SK-N-SH (cell line): Measurements from ENCODE around the gene VAV1. TPM values are rescaled to one million over a fixed set of nuclear protein-coding genes. Genes with fewer than 3 reads are reported as not detected.

Experiments
- CTCF ChIA-PET: fragments of 300-600, 350-600 bp; formaldehyde crosslinking; extraction: SDS; loops from one replicate; lab custom pipeline; 2021; lab: Yijun Ruan, JAX
- POLR2A ChIA-PET: fragments of 350-600 bp; sonication (Branson Sonifier 250); formaldehyde crosslinking; extraction: SDS; loops from one replicate; lab custom pipeline; 2020; ENCODE audit warnings: antibody characterized with exemption, inconsistent platforms; lab: Yijun Ruan, JAX
- DNase-seq: peaks from one replicate; pipeline ENCODE4 v3.0.0; 2012
- H2AFZ ChIP-seq: fragments of 200-600 bp; sonication (generic); 2 replicates; pipeline ENCODE4 v1.8.1; 2016; ENCODE audit warnings: antibody characterized with exemption, mild to moderate bottlenecking, low read depth
- H3F3A ChIP-seq: fragments of 200-600 bp; sonication (generic); replicated peaks from 2 replicates; pipeline ENCODE3; 2016; ENCODE audit warnings: antibody characterized with exemption, mild to moderate bottlenecking; ENCODE audit not compliant: insufficient read depth
- H3K27ac ChIP-seq, 2 experiments: fragments of 200-500 bp in 1 of 2; fragments of 200-600 bp in 1 of 2; sonication (Bioruptor generic) in 1 of 2; sonication (generic), shearing (Covaris generic) in 1 of 2; 2 replicates each; pipeline versions ENCODE4 v1.5.1 to v1.6.1; 2014 to 2016; ENCODE audit warnings: low read depth in 2 of 2, inconsistent platforms in 1 of 2, low read length in 1 of 2, mild to moderate bottlenecking in 1 of 2, mixed read lengths in 1 of 2
- H3K27me3 ChIP-seq: fragments of 200-600 bp; sonication (generic), shearing (Covaris generic); 2 replicates; pipeline ENCODE4 v1.6.1; 2016; ENCODE audit warnings: mixed run types; ENCODE audit not compliant: insufficient read depth
- H3K36me3 ChIP-seq, 2 experiments: fragments of 200-500 bp in 1 of 2; fragments of 200-600 bp in 1 of 2; sonication (Bioruptor generic) in 1 of 2; sonication (generic) in 1 of 2; replicated peaks in 1 of 2; 2 replicates each; pipeline versions ENCODE3 to v1.5.1; 2014 to 2016; ENCODE audit warnings: low read length in 1 of 2, mild to moderate bottlenecking in 1 of 2; ENCODE audit not compliant: insufficient read depth in 2 of 2, control insufficient read depth in 1 of 2
- H3K4me1 ChIP-seq, 2 experiments: fragments of 200-500 bp in 1 of 2; fragments of 200-600 bp in 1 of 2; sonication (Bioruptor generic) in 1 of 2; sonication (generic), shearing (Covaris generic) in 1 of 2; 2 replicates each; pipeline versions ENCODE4 v1.5.1 to v1.6.1; 2014 to 2016; ENCODE audit warnings: low read depth in 1 of 2, low read length in 1 of 2, mixed run types in 1 of 2; ENCODE audit not compliant: insufficient read depth in 2 of 2, control insufficient read depth in 1 of 2
- H3K4me2 ChIP-seq: fragments of 200-600 bp; sonication (generic), shearing (Covaris generic); 2 replicates; pipeline ENCODE4 v1.6.1; 2017; ENCODE audit warnings: mixed run types
- H3K4me3 ChIP-seq, 2 experiments: fragments of 200-500 bp in 1 of 2; fragments of 200-600 bp in 1 of 2; sonication (Bioruptor generic) in 1 of 2; sonication (generic), shearing (Covaris generic) in 1 of 2; 2 replicates each; pipeline versions ENCODE4 v1.5.1 to v1.8.1; 2014 to 2016; ENCODE audit warnings: low read depth in 2 of 2, inconsistent platforms in 1 of 2, low read length in 1 of 2, mild to moderate bottlenecking in 1 of 2, mixed read lengths in 1 of 2, moderate library complexity in 1 of 2
- H3K79me2 ChIP-seq: fragments of 200-600 bp; sonication (generic); 2 replicates; pipeline ENCODE4 v1.8.1; 2017; ENCODE audit warnings: mild to moderate bottlenecking; ENCODE audit not compliant: insufficient read depth
- H3K9ac ChIP-seq: fragments of 200-600 bp; sonication (generic); 2 replicates; pipeline ENCODE4 v1.6.1; 2017; ENCODE audit warnings: mixed run types
- H3K9me2 ChIP-seq: fragments of 200-600 bp; sonication (generic); 2 replicates; pipeline ENCODE4 v1.6.1; 2017; ENCODE audit warnings: mixed run types
- H3K9me3 ChIP-seq: fragments of 200-600 bp; sonication (generic); 2 replicates; pipeline ENCODE4 v1.6.1; 2017; ENCODE audit warnings: mixed run types, mild to moderate bottlenecking, moderate library complexity
- H4K20me1 ChIP-seq: fragments of 200-600 bp; sonication (generic); 2 replicates; pipeline ENCODE4 v1.6.1; 2017; ENCODE audit warnings: mild to moderate bottlenecking, mixed run types; ENCODE audit not compliant: insufficient read depth
- CHD2 ChIP-seq: fragments of 150-350 bp; IDR thresholded peaks from 2 replicates; pipeline ENCODE4 v1.6.1; 2018; ENCODE audit warnings: low read length; ENCODE audit not compliant: partially characterized antibody
- EP300 ChIP-seq, 2 experiments: IDR thresholded peaks; 2 replicates each; pipeline versions ENCODE4 v1.4.0 to v1.6.1; 2012; ENCODE audit warnings: borderline replicate concordance in 1 of 2, low read depth in 1 of 2, low read length in 1 of 2
- FOSL2 ChIP-seq: IDR thresholded peaks from 2 replicates; pipeline ENCODE4 v1.4.0; 2012; ENCODE audit warnings: low read depth, mild to moderate bottlenecking, moderate library complexity, borderline replicate concordance
- MAX ChIP-seq: IDR thresholded peaks from 2 replicates; pipeline ENCODE4 v1.4.0; 2012; ENCODE audit warnings: low read depth
- MEF2A ChIP-seq: IDR thresholded peaks from 2 replicates; pipeline ENCODE4 v1.4.0; 2012; ENCODE audit warnings: low read depth, borderline replicate concordance
- MXI1 ChIP-seq: IDR thresholded peaks from 2 replicates; pipeline ENCODE4 v1.6.1; 2012; ENCODE audit warnings: mild to moderate bottlenecking, low read depth, low read length, improper control_type of control experiment
- NFIC ChIP-seq: IDR thresholded peaks from 2 replicates; pipeline ENCODE4 v1.4.0; 2012; ENCODE audit warnings: borderline replicate concordance
- RFX5 ChIP-seq: IDR thresholded peaks from 2 replicates; pipeline ENCODE4 v1.6.1; 2012; ENCODE audit warnings: mild to moderate bottlenecking, improper control_type of control experiment, low read length
- TCF12 ChIP-seq: IDR thresholded peaks from 2 replicates; pipeline ENCODE4 v1.4.0; 2012
- TEAD4 ChIP-seq: IDR thresholded peaks from 2 replicates; pipeline ENCODE4 v1.4.0; 2012; ENCODE audit warnings: mild to moderate bottlenecking, borderline replicate concordance; ENCODE audit not compliant: insufficient read depth
- WGBS: methylation state at CpG from one replicate; pipeline ENCODE4 v1.1.6; 2017; ENCODE audit warnings: low lambda C conversion rate; 5-methylcytosine and 5-hydroxymethylcytosine counted together
- polyA plus RNA-seq, 3 experiments: library from polyadenylated mRNA; depleted of rRNA; stranded (reverse); fragments of >200 nt; gene quantifications; 2 replicates each; pipeline ENCODE4 v1.2.3, GENCODE V29; 2012
- TF ChIP-seq, protein P1 (sequence below): IDR thresholded peaks from 2 replicates; pipeline ENCODE4 v1.6.1; 2012; ENCODE audit warnings: mild to moderate bottlenecking, low read depth, low read length, moderate library complexity
- TF ChIP-seq, protein P2 (sequence below): IDR thresholded peaks from 2 replicates; pipeline ENCODE4; 2012

The VAV1 gene
- polyA plus RNA-seq, 1 of the 3 experiments (the other 2 are of a cell fraction) = 0.02 TPM

DNA sequence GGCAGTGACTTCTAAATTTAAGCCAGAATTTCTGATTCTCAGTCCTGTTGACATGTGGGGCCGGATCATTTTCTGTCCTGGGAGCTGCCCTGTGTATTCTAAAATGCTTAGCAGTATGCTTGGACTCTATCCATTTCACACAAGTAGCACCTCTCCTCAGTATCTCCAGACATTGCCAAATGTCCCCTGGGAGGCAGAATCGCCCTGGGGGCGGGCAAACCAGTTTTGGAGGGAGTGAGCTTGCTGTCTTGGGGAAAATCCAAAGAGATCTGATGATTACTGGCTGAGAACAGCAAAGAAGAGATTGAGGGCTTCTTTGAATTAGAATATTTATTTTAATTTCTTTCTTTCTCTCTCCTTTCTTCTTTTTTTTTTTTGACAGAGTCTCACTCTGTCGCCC, 16.4 kb downstream of the VAV1 start:
- Histone ChIP-seq H2AFZ (no peak overlapping the region), H3K4me3 (no peak overlapping the region), H3K4me1 (no peaks in the 10 kb centered on the region), H3K27me3 (peaks cover 33% of the 10 kb centered on the region; the same call in 1 of the 2 replicates), H4K20me1 (no peaks in the 10 kb centered on the region), H3K9me2 (no peaks in the 10 kb centered on the region), H3K27ac (no peak overlapping the region), H3K9ac (no peak overlapping the region), H3K9me3 (no peaks in the 10 kb centered on the region), H3K79me2 (no peaks in the 10 kb centered on the region), H3K36me3 (no peaks in the 10 kb centered on the region), H3K4me2 (no peak overlapping the region), H3F3A (no peaks in the 10 kb centered on the region)
- TF ChIP-seq CHD2 (no peak), NFIC (no peak), TEAD4 (no peak), TCF12 (no peak), MXI1 (no peak), RFX5 (no peak), EP300 (IDR thresholded peaks at IDR 0.05; ENCODE audit: borderline replicate concordance in 1 of 2, low read depth in 1 of 2, low read length in 1 of 2) (no peak), MAX (no peak), FOSL2 (no peak), MEF2A (no peak)
- TF ChIP-seq, protein P1, sequence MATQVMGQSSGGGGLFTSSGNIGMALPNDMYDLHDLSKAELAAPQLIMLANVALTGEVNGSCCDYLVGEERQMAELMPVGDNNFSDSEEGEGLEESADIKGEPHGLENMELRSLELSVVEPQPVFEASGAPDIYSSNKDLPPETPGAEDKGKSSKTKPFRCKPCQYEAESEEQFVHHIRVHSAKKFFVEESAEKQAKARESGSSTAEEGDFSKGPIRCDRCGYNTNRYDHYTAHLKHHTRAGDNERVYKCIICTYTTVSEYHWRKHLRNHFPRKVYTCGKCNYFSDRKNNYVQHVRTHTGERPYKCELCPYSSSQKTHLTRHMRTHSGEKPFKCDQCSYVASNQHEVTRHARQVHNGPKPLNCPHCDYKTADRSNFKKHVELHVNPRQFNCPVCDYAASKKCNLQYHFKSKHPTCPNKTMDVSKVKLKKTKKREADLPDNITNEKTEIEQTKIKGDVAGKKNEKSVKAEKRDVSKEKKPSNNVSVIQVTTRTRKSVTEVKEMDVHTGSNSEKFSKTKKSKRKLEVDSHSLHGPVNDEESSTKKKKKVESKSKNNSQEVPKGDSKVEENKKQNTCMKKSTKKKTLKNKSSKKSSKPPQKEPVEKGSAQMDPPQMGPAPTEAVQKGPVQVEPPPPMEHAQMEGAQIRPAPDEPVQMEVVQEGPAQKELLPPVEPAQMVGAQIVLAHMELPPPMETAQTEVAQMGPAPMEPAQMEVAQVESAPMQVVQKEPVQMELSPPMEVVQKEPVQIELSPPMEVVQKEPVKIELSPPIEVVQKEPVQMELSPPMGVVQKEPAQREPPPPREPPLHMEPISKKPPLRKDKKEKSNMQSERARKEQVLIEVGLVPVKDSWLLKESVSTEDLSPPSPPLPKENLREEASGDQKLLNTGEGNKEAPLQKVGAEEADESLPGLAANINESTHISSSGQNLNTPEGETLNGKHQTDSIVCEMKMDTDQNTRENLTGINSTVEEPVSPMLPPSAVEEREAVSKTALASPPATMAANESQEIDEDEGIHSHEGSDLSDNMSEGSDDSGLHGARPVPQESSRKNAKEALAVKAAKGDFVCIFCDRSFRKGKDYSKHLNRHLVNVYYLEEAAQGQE = no peak
- TF ChIP-seq, protein P2, sequence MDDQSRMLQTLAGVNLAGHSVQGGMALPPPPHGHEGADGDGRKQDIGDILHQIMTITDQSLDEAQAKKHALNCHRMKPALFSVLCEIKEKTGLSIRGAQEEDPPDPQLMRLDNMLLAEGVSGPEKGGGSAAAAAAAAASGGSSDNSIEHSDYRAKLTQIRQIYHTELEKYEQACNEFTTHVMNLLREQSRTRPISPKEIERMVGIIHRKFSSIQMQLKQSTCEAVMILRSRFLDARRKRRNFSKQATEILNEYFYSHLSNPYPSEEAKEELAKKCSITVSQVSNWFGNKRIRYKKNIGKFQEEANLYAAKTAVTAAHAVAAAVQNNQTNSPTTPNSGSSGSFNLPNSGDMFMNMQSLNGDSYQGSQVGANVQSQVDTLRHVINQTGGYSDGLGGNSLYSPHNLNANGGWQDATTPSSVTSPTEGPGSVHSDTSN = no peak
- CTCF ChIA-PET = no interaction called here
- POLR2A ChIA-PET = no interaction called here
- whole genome bisulfite sequencing = 10% methylated on average over 4 of the region's 4 CpGs
- DNase-seq = no peak
